Motor neuron (in vitro differentiated cells): ENCODE data around the gene ANXA1. TPM values are rescaled to one million over a fixed set of nuclear protein-coding genes. Genes with fewer than 3 reads are reported as not detected.
"Not testable (repeated sequence)": the region's sequence is repeated elsewhere in the genome, so short reads cannot be mapped to it uniquely, and the experiment has no call there.

Source experiments
- ATAC-seq, 8 experiments: fragments of 200-7000 bp; cut with Tn5 transposase; replicated peaks in 6 of 8; 2 replicates each; pipeline ENCODE4 v1.8.0; 2021; ENCODE audit warnings: mild to moderate bottlenecking in 8 of 8, moderate library complexity in 8 of 8
- H3K27ac ChIP-seq, 2 donors: fragments of 250-450 bp; sonication (Bioruptor Pico); 2 replicates each; pipeline ENCODE4 v1.9.0; 2021; ENCODE audit warnings: antibody characterized with exemption in 2 of 2, mild to moderate bottlenecking in 2 of 2, moderate library complexity in 1 of 2
- H3K4me1 ChIP-seq, 2 donors: fragments of 250-450 bp; sonication (Bioruptor Pico); replicated peaks in 1 of 2; 2 replicates each; pipeline ENCODE4 v1.6.1; 2021; ENCODE audit warnings: antibody characterized with exemption in 2 of 2, mild to moderate bottlenecking in 2 of 2, moderate library complexity in 1 of 2
- H3K4me3 ChIP-seq, 5 donors: fragments of 250-450 bp; sonication (Bioruptor Pico); 2 replicates each; pipeline ENCODE4 v1.9.0; 2021; ENCODE audit warnings: antibody characterized with exemption in 5 of 5, mild to moderate bottlenecking in 5 of 5, moderate library complexity in 4 of 5
- WGBS, 10 experiments: fragments of 450-650 bp; shearing (Covaris generic); methylation state at CpG; one replicate each; pipeline ENCODE4 v1.0.0; 2022; 5-methylcytosine and 5-hydroxymethylcytosine counted together
- in situ Hi-C, 9 experiments: fragments of 400-800 bp; cut with MboI; loops; one replicate each; pipeline ENCODE4 v1.15.0; 2021; ENCODE audit warnings: low sequenced_read_pairs in 9 of 9, low pct_unique_long_range_greater_than_20kb in 2 of 9; ENCODE audit not compliant: unreplicated experiment in 9 of 9
- total RNA-seq, 8 experiments: library from RNA; unstranded; fragments of 300-600 nt; gene quantifications; 2 replicates each; pipeline versions ENCODE4 v1.2.3 to v1.2.4, GENCODE V29; 2022

ANXA1 gene
- 1,000 to 10,000 TPM in 1 of 8 experiments, 100 to 1,000 TPM in 3, 1 to 10 TPM in 3, under 1 TPM in 1; 0.32 to 1,180 (median 198) TPM for total RNA-seq

DNA sequence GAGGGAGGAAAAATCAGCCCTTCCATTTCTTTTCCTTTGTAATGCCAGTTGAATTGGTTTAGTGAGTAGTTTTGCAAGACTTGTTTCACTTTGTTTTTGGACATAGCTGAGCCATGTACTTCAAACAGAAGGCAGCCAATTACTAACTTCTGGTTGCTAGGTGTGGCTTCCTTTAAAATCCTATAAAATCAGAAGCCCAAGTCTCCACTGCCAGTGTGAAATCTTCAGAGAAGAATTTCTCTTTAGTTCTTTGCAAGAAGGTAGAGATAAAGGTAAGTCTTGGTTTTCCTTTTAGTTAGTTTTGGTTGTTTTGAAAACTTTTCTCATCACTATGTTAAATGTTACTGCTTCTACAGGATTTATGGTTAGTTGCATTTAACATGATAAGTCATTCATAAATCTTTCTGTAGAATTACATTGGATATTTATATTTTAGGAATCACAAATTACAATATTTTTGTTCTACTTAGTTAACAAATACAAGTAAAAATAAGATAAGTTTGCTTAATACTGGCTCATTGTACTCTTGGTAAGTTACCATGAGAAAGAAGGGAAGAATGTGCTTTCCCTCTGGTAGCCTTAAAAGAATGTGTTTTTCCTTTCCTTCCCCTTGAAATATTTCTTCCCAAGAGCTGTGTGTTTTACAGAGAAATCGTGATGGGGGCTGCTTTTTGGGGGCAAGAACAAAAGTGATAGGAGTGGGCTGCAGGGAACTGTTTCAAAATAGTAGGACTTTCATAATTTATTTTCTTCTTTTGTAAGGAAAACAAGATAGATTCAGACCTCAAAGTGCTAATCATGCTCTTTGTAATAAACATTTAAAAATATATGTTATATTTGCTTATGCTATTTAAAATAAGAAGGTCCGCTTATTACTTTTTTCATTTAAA is at the start of gene ANXA1:
Gene ANXA1, plus strand, starts transcription at position 213 of the 890 bp plus-strand sequence. CDS start 6,671 bp downstream, outside the sequence.
- peak in 4 of 8 experiments; percentile 47 to 72 (median 62) for ATAC-seq
- in situ Hi-C loops, result no loop called here
- Histone ChIP-seq H3K4me3 (peak within 1 kb of the TSS in 1 of 5 donors; percentile 26), H3K27ac (no peak within 1 kb of the TSS), H3K4me1 (peaks cover 4 to 14% of the 10 kb centered on the region in 2 donors)
- 0 to 59% (median 17%) methylated on average over 1 to 2 of the region's 2 CpGs; no CpG with 5 or more reads in 2 of the 10 experiments for WGBS, 10 experiments

GRCh38 chr9:73104342-73104741 is 47.3 kb upstream of the ANXA1 start:
- Histone ChIP-seq H3K4me1 (no peaks in the 10 kb centered on the region), H3K4me3 (no peak overlapping the region), H3K27ac (no peak overlapping the region)
- WGBS, 10 experiments, result 56 to 100% (median 93%) methylated on average over 2 to 4 of the region's 4 CpGs; no CpG with 5 or more reads in 1 of the 10 experiments
- no peak for ATAC-seq
- in situ Hi-C loops, result loop anchor here in 2 of 9 experiments (10.0 kb wide), 2 partner anchors 60 to 80 kb away; no protein-coding TSS in a partner anchor

DNA sequence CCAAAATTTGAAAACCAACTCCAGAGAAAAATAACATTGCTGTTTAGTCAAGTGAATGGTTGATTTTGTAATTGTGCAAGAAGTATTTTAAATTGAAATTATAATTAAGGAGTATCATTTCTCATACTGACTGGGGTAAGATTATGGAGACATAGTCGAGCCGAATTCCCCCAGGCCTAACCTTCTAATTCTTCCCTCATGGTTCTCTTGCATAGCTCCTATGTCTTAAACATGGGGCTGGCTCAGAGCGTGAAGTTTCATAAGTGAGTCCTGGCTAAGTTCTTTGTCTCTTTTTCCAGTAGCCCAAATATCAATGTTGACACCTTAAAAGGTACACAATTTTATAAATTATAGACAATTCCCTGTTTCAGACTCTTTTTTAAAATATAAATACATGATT is 46.7 kb upstream of the ANXA1 start:
- in situ Hi-C loops, result loop anchor here in 2 of 9 experiments (10.0 kb wide), 2 partner anchors 60 to 80 kb away; no protein-coding TSS in a partner anchor
- 0 to 100% (median 70%) methylated on average over 1 to 3 of the region's 3 CpGs; no CpG with 5 or more reads in 1 of the 10 experiments for WGBS, 10 experiments
- ATAC-seq, result peak in 1 of 8 experiments; percentile 91
- no peak overlapping the region for H3K27ac ChIP-seq
- no peak overlapping the region for H3K4me3 ChIP-seq
- no peaks in the 10 kb centered on the region for H3K4me1 ChIP-seq

GRCh38 chr9:73107489-73108069 is 44.1 kb upstream of the ANXA1 start:
- not testable (repeated sequence) for H3K4me1 ChIP-seq, H3K4me3 ChIP-seq, H3K27ac ChIP-seq
- in situ Hi-C loops, result loop anchor here in 2 of 9 experiments (10.0 kb wide), 2 partner anchors 57 to 77 kb away; no protein-coding TSS in a partner anchor
- WGBS, 10 experiments, result 29 to 100% (median 66%) methylated on average over 1 to 5 of the region's 5 CpGs; no CpG with 5 or more reads in 1 of the 10 experiments
- peak in 4 of 8 experiments; percentile 64 to 93 (median 90) for ATAC-seq

GRCh38 chr9:73114058-73114457 is 37.6 kb upstream of the ANXA1 start:
- ATAC-seq, result no peak
- no peak overlapping the region for H3K4me3 ChIP-seq
- in situ Hi-C loops, result no loop called here
- no peak overlapping the region for H3K27ac ChIP-seq
- H3K4me1 ChIP-seq, result peaks cover 0 to 7% of the 10 kb centered on the region in 2 donors

GRCh38 chr9:73114958-73115357 is 36.7 kb upstream of the ANXA1 start:
- no peak overlapping the region for H3K27ac ChIP-seq
- 83 to 100% (median 94%) methylated on average over 1 of the region's 1 CpG; no CpG with 5 or more reads in 2 of the 10 experiments for WGBS, 10 experiments
- in situ Hi-C loops, result no loop called here
- ATAC-seq, result no peak
- peaks cover 0 to 7% of the 10 kb centered on the region in 2 donors for H3K4me1 ChIP-seq
- no peak overlapping the region for H3K4me3 ChIP-seq

DNA sequence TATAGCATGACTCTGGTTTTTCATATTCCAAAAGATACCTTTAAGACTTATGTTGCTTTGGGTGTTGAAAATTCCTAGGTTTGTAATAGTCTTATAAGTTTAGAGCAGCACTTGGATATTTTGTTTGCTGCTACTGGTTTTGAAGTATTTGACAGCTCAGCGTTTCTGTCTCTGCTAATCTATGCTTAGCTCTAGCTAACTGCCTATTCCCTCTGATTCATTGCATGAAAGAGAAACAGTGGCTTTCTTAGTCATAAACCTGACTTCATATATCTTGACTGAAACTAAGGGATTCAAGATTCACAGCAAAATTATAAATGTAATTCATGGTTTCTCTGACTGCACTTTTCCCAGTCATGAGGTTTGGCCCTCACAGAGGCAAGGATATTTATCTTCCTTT is 35.6 kb upstream of the ANXA1 start:
- in situ Hi-C loops, result no loop called here
- H3K27ac ChIP-seq, result no peak overlapping the region
- 0 to 67% (median 40%) methylated on average over 1 of the region's 1 CpG; no CpG with 5 or more reads in 2 of the 10 experiments for WGBS, 10 experiments
- peak in 7 of 8 experiments; percentile 60 to 98 (median 77) for ATAC-seq
- H3K4me1 ChIP-seq, result peaks cover 0 to 7% of the 10 kb centered on the region in 2 donors
- H3K4me3 ChIP-seq, result no peak overlapping the region

DNA sequence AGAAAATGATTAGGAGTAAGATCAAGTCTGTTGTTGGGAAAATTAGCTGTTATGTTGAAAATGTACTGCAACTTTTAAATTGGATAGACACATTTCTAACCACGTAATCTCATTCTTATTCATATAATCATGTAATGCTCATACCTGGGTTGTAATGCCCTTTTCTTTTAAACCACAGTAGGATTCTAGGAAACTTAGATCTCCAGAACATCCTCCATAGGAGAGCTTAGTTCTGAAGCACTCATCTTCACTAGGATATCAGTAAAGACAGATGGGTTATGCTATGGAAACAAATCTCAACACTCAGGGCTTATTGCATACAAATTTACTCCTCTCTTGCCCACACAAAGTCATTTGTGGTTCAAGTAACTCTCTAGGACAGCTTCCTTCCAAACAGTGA is 34.8 kb upstream of the ANXA1 start:
- WGBS, 10 experiments, result 50 to 100% (median 89%) methylated on average over 1 of the region's 1 CpG
- in situ Hi-C loops, result no loop called here
- Histone ChIP-seq H3K4me3 (no peak overlapping the region), H3K4me1 (peaks cover 0 to 7% of the 10 kb centered on the region in 2 donors), H3K27ac (no peak overlapping the region)
- ATAC-seq, result no peak

DNA sequence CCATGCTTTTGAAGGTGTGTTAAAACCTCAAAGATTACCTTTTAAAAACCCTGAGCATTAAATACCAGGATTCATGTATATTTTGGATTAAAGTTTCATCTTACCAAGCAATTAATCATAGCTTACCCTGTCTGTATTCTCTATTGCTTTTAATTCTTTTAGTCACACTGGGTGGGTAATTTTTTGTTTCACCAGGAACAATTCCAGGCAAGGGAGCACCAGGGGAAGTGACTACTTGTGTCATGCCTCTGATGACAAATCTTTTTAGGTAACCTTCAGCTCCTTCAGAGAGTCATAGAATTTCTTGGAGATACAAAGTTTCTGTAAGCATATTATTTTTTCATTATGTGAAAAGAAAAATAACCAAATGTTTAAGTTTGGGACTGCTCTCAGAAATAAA is 33.4 kb upstream of the ANXA1 start:
- H3K4me3 ChIP-seq, result no peak overlapping the region
- H3K4me1 ChIP-seq, result peaks cover 0 to 7% of the 10 kb centered on the region in 2 donors
- ATAC-seq, result peak in 2 of 8 experiments; percentile 11 to 30
- in situ Hi-C loops, result no loop called here
- H3K27ac ChIP-seq, result no peak overlapping the region

DNA sequence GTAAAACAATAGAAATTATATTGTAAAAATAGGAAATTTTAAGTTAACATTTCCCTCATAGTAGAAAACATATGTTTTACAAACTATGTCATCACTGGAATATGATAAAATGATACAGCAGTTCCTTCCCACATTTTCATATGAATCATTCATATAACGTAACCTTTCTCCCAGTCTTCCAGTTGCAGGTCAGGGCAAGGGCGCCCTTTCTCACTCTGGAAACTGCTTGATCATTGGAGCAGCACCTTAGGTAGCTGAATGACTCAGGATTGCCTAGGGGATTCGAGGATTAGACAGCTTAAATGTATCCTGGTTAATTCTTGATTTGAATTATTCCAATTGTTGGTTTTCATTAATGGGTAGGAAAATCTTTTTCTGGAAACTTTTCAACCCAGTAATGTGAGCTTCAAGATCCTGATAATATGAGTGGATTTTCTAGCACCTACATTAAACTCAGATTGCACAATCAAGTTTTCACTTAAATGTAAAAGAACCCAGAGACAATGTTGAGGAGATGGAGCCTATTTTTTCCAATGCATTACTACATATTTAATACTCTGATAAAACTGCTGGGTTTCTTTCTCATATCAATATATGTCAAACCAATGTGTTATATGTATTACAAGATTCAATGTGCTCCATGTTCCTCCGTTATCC is 32.6 kb upstream of the ANXA1 start:
- in situ Hi-C loops, result no loop called here
- H3K4me3 ChIP-seq, result no peak overlapping the region
- no peak overlapping the region for H3K27ac ChIP-seq
- peaks cover 0 to 7% of the 10 kb centered on the region in 2 donors for H3K4me1 ChIP-seq
- ATAC-seq, result peak in 6 of 8 experiments; percentile 33 to 89 (median 54)
- 40 to 86% (median 54%) methylated on average over 1 to 4 of the region's 4 CpGs for WGBS, 10 experiments

DNA sequence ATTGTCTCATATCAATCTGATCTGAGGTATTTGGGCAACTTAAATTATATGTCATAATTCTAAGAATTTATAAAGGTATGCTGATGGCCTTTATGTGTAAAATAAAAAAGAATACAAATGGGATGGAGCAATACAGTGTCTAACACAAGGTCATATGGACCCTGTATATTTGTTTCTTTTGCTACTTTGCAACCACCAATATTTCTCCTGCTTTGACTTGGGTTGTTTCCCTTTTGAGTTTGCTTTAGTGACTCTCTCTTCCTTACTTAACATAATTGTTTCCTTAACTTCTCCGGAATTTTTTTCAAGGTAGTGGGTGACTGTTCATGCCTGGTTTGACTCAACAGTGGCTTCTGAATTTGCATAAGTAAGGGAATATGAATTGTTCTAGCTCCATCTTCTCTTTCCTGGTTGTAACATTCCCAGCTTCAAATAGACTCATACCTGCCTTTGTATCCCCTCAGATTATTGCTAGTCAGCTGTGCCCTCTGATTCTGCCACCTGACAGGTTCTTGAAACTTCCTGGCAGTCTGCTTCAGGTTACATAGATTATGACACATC is 30.2 kb upstream of the ANXA1 start:
- no peaks in the 10 kb centered on the region for H3K4me1 ChIP-seq
- ATAC-seq, result peak in 1 of 8 experiments; percentile 11
- in situ Hi-C loops, result no loop called here
- WGBS, 10 experiments, result 0 to 100% (median 67%) methylated on average over 1 of the region's 1 CpG; no CpG with 5 or more reads in 1 of the 10 experiments
- no peak overlapping the region for H3K4me3 ChIP-seq
- H3K27ac ChIP-seq, result no peak overlapping the region

DNA sequence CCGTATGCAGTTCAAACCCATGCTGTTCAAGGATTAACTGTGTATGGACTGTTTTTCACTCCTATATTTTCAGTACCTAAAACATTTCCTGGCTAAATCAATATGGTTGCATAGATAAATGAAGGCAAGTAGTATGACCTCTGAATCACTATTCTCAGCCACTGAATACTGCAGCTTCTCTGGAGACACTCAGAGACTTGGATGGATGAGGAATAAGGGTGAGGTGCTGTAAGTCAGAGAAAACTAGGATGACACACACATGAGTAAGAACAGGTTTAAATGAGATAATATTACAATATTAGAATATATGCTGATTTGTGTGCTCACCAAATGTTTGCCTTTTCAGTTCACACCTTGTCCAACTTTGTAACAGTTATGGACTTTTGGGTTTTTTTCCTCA is 26.0 kb upstream of the ANXA1 start:
- 17 to 100% (median 90%) methylated on average over 1 of the region's 1 CpG; no CpG with 5 or more reads in 2 of the 10 experiments for WGBS, 10 experiments
- Histone ChIP-seq H3K27ac (no peak overlapping the region), H3K4me3 (no peak overlapping the region), H3K4me1 (no peaks in the 10 kb centered on the region)
- in situ Hi-C loops, result no loop called here
- peak in 2 of 8 experiments; percentile 76 to 87 for ATAC-seq
